C4-2B (cell line): ENCODE measurements around the gene ANKRD17.

Source experiments
- H3K27ac ChIP-seq: fragments of 450-650 bp; 2 replicates; pipeline ENCODE4 v1.5.1; 2017
- ZFX ChIP-seq: fragments of 450-650 bp; IDR thresholded peaks from 2 replicates; pipeline ENCODE4 v1.6.1; 2017
- TF ChIP-seq, protein P1 (sequence below): fragments of 450-650 bp; conservative IDR thresholded peaks from 2 replicates; pipeline ENCODE4 v1.5.1; 2017; ENCODE audit warnings: mild to moderate bottlenecking

Gene ANKRD17

GRCh38 chr4:73281396-73281795, 22.8 kb upstream of the ANKRD17 start:
- TF ChIP-seq, protein P1, sequence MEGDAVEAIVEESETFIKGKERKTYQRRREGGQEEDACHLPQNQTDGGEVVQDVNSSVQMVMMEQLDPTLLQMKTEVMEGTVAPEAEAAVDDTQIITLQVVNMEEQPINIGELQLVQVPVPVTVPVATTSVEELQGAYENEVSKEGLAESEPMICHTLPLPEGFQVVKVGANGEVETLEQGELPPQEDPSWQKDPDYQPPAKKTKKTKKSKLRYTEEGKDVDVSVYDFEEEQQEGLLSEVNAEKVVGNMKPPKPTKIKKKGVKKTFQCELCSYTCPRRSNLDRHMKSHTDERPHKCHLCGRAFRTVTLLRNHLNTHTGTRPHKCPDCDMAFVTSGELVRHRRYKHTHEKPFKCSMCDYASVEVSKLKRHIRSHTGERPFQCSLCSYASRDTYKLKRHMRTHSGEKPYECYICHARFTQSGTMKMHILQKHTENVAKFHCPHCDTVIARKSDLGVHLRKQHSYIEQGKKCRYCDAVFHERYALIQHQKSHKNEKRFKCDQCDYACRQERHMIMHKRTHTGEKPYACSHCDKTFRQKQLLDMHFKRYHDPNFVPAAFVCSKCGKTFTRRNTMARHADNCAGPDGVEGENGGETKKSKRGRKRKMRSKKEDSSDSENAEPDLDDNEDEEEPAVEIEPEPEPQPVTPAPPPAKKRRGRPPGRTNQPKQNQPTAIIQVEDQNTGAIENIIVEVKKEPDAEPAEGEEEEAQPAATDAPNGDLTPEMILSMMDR, result no peak
- no peak for TF ChIP-seq ZFX
- peak overlapping the region; percentile 44 for H3K27ac ChIP-seq

DNA sequence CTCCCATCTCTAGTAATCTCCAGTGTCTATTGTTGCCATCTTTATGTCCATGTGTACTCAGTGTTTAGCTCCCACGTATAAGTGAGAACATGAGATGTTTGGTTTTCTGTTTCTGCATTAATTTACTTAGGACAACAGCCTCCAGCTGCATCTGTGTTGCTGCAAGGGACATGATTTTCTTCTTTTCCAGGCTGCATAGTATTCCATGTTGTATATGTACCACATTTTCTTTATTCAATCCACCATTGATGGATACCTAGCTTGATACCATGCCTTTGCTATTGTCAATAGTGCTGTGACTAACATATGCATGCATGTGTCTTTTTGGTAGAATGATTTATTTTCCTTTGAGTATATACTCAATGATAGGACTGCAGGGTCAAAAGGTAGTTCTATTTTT, 18.6 kb upstream of the ANKRD17 start:
- H3K27ac ChIP-seq, result no peak overlapping the region
- TF ChIP-seq, protein P1, result no peak
- no peak for TF ChIP-seq ZFX

DNA sequence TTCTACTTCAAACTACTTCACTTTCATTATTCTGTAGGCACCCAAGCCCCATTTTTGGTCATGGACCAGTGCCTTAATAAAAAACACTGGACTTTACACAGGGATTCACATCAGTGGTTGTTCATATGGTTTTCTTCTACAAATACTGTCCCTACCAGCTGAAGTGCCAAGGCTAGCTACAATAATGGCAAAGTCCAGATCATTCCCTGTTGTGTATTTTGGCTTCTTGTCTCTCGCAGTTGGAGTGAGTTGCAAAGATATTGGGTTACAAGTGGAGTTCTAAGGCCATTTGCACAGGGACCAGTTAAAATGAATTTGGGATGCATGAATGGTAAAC, 16.7 kb upstream of the ANKRD17 start:
- H3K27ac ChIP-seq, result no peak overlapping the region
- TF ChIP-seq ZFX, result no peak
- TF ChIP-seq, protein P1, result no peak

- H3K27ac ChIP-seq, result no peak overlapping the region
- TF ChIP-seq ZFX, result no peak
Measured at GRCh38 chr4:73272816-73273215, 14.2 kb upstream of the ANKRD17 start.

DNA sequence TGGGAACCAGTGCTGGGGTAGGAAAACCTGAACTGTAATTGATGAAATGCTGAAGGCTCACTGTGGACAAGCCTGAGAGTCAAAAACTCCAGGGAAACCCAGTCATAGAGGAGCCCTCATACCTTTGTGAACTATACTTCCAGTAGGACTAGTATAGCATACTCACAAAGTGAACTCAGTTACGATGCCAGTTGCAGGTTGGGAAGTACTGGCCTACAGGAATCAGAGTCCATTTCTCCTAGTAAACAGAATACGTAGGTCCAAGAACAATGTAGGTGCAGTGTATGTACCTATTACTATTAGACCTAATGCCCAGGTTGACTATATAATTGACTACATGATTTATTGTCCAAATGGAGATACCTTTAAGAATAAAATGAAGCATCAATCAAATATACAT, 8.5 kb upstream of the ANKRD17 start:
- no peak overlapping the region for H3K27ac ChIP-seq

DNA sequence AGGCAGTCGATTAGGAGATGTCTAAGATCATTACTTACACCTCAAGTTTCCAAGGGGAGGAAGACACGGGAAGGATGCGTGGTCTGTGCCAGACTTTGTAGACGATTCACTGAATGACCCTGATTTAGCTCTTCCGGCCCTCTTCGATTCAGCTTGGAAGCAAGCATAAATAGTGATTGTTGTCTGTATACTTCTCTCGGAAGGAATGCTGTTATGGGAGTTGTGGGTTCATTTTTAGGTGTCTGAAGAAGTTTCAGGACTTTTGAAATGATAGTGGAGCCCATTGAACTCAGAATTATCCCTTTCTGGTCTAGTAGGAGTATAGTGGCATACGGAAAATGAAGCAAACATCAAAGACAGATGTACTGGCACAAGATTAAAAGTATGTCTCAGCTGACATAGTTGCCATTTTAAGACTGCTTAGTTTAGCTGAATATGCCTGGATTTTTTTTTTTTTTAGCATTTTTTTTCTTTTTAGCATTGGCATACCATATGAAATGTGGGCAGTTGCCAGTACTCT, 1.0 kb upstream of the ANKRD17 start:
- peak overlapping the region; percentile 99 for H3K27ac ChIP-seq
- TF ChIP-seq ZFX, result no peak
- TF ChIP-seq, protein P1, result no peak

More for the DNA sequence above, 8.5 kb upstream of the ANKRD17 start:
- no peak for TF ChIP-seq ZFX

DNA sequence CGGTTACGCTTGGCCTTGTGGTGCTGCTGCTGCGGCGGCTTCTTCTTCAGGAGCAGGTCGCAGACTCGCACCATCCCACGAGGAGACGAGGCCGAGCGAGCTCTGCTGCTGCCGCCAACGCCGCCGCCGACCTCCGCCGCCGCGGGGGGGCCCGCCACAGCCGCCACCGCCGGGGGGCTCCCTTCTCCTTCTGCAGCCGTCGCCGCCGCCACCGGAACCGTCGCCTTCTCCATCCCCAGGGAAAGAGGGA, 237 bp downstream of the ANKRD17 start:
- peak overlapping the region; percentile 99 for H3K27ac ChIP-seq
- TF ChIP-seq ZFX, result no peak; the same call in 1 of the 2 replicates
- TF ChIP-seq, protein P1, result peak; percentile 46

GRCh38 chr4:73257651-73258435, 755 bp downstream of the ANKRD17 start:
- TF ChIP-seq, protein P1, result no peak
- no peak for TF ChIP-seq ZFX
- H3K27ac ChIP-seq, result peak overlapping the region; percentile 99
